Spleen (tissue), 7 donors: ENCODE results near the gene PDLIM5.

Source experiments
- CTCF ChIP-seq, 11 experiments: fragments of 200-600 bp in 7 of 11; fragments of 450-650 bp in 4 of 11; sonication (generic) in 4 of 11; IDR thresholded peaks in 8 of 11; conservative IDR thresholded peaks in 3 of 11; 1 replicate in 7 of 11; 2 replicates in 4 of 11; pipeline versions ENCODE4 v1.4.0 to v1.8.0; 2016 to 2021; ENCODE audit warnings: antibody characterized with exemption in 11 of 11, inconsistent platforms in 4 of 11, mild to moderate bottlenecking in 1 of 11
- POLR2A ChIP-seq, 3 donors: fragments of 450-650 bp; IDR thresholded peaks; one replicate each; pipeline ENCODE4 v1.5.1; 2017; ENCODE audit warnings: antibody characterized with exemption in 3 of 3, mild to moderate bottlenecking in 1 of 3
- POLR2AphosphoS5 ChIP-seq, 3 donors: sonication (generic); formaldehyde crosslinking; IDR thresholded peaks; one replicate each; pipeline ENCODE4 v1.5.1; 2017; ENCODE audit warnings: antibody characterized with exemption in 3 of 3
- donor health status: DM: no; HTN: no; CAD: no; lungs with moderate emphysema.
- donor health status: DM: no; HTN: no; CAD: no.
- donor health status: DM: no; HTN: no; CAD: no.

- TF ChIP-seq CTCF (IDR thresholded peaks at IDR 0.05 in 8 of 11, conservative IDR thresholded peaks at IDR 0.05 in 3 of 11) (no peak), POLR2A (IDR thresholded peaks at IDR 0.05) (no peak), POLR2AphosphoS5 (IDR thresholded peaks at IDR 0.05) (no peak)
Measured at GRCh38 chr4:94695384-94695783, 243.6 kb downstream of the PDLIM5 start.
